ENCODE results near the gene CCDC154.

The CCDC154 gene

DNA sequence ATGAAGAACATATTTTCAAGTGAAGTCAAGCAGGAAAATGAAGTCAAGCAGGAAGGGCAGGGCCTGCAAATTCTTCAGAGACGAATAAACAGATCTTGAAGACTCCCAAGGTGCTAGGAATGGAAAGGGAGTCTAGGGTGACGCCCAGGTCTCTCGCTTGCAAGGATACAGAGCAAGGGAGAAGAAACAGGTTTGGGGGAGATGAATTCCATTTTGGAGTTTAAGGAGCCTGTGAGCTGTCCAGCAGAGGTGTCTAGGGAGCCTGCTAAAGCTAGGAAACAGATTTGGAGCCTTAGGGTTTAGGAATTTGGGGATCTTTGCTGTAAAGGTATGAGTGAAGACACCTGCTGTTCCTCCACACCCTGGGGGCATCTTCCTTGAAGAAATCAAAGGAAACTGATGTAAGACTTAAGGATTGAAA, 27.8 kb downstream of the CCDC154 start:
- no peak for DNase-seq (ENCODE audit: low read depth in 2 of 2)

- peak; percentile 63 to 68 for DNase-seq (ENCODE audit: low read depth in 2 of 2)
These were observed 29.7 kb downstream of the CCDC154 start, which contains the start of gene UNKL for GRCh38 chr16:1414532-1415260. Gene UNKL (minus strand): TSS chr16:1414704. CDS start chr16:1414691, 13 bp downstream.

- peak; percentile 54 to 63 for DNase-seq (ENCODE audit: low read depth in 2 of 2)
These were observed 30.4 kb downstream of the CCDC154 start for GRCh38 chr16:1413684-1414531.

- DNase-seq (ENCODE audit: low read depth in 2 of 2), result no peak
These were observed 31.5 kb downstream of the CCDC154 start for GRCh38 chr16:1412847-1413246.

GRCh38 chr16:1408171-1408837, 36.1 kb downstream of the CCDC154 start:
- peak; percentile 85 to 91 for DNase-seq (ENCODE audit: low read depth in 2 of 2)

GRCh38 chr16:1407753-1408152, 36.6 kb downstream of the CCDC154 start:
- DNase-seq (ENCODE audit: low read depth in 2 of 2), result no peak

DNA sequence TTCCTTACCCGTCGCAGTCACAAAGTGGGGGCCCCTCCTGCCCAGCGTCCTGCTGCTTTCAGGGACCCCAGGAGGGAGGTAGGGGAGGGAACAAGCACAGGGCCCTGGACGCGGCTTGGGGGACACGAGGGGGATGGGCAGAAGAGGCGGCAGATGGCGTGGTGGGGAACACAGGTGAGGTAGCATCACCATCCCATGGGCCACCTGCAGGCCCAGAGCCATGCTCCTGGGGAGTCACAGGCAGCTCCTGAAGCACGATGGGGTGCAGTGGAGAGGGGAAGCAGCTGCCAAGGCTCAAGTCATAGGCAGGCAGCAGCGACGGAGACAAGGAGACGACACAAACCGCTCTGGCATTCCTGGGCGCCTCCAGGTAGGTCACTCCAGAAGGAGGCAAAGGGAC, 40.6 kb downstream of the CCDC154 start:
- no peak for DNase-seq (ENCODE audit: low read depth in 2 of 2)

DNA sequence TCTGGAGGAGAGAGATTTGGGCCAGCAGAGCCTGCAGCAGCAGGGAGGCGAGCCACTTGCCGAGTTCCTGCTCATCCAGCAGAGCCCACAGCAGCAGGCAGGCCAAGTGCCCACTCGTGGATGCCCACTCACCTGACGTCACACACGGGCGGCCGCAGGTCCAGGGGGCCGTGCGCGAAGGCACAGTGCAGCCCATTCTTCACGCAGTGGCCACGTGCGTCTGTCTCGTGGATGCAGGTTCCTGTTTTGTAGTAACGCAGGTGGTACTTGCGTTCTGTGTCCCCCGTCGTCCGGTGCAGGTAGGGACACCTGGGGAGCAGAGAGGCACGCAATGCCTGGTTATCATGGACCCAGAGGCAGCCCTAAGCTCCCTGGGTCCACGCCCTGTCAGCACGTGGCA, 41.3 kb downstream of the CCDC154 start:
- DNase-seq (ENCODE audit: low read depth in 2 of 2), result no peak

- no peak for DNase-seq (ENCODE audit: low read depth in 2 of 2)
These were observed 42.6 kb downstream of the CCDC154 start for GRCh38 chr16:1401758-1402154.

DNA sequence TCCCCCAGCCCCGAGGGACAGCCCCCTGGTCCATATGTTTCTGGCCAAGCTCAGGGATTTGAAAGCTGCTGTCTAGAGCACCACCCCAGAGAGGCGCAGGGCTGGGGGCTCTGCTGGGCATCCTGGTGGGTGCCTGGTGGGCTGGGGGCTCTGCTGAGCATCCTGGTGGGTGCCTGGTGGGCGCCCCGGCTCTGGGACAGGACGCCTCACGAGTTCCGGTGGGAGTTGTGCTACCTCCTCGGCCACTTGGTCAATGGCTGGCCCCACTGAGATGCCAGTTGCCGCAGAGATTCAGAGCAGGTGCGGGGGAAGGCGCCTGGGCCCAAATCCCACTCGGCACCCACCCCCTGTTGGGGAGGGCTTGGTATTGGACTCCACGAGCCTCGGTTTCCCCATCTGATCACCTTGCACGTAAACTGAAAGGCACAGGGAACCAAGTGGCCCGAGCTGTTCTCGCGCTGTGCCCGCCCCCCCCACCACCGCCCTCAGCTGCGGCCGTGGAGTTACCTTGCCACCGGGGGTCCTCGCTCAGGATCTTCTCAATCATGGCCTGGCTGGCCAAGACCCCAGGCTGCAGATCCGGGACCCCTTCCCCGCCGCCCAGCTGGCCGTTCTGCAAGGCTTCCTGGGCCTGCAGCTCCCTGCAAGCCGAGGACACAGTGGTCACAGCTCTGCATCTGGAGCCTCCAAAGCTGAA, 43.1 kb downstream of the CCDC154 start:
- no peak for DNase-seq (ENCODE audit: low read depth in 2 of 2)

- DNase-seq (ENCODE audit: low read depth in 2 of 2), result no peak
These were observed 45.4 kb downstream of the CCDC154 start for GRCh38 chr16:1398826-1399581.

GRCh38 chr16:1398351-1398750, 46.0 kb downstream of the CCDC154 start:
- no peak for DNase-seq (ENCODE audit: low read depth in 2 of 2)

GRCh38 chr16:1397779-1398178, 46.6 kb downstream of the CCDC154 start:
- DNase-seq (ENCODE audit: low read depth in 2 of 2), result no peak

DNA sequence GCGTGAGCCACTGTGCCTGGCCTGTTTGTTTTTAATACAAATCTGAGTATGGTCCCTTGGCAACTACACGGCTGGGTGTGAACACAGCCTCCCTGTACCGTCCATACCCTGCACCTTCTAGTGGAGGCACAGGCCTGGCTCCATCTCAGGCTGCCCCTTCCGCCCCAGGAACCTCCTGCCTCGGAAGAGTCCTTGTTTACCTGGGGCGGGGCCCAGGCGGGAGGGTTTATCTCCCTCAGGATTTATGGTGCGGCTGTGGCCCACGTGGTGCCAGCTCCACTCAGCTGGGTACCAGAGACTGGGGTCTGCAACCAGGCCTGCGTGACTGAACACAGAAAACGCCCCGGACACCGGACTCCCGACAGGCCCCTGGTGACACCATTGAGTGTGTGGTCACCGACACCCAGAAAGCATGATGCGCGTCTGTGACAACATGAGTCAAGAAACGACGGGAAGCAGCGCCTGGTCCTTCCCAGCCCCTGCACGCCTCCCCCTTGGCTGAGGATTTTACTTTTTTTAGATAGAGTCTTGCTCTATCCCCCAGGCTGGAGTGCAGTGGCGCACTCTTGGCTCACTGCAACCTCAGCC, 48.8 kb downstream of the CCDC154 start:
- DNase-seq (ENCODE audit: low read depth in 2 of 2), result no peak

DNA sequence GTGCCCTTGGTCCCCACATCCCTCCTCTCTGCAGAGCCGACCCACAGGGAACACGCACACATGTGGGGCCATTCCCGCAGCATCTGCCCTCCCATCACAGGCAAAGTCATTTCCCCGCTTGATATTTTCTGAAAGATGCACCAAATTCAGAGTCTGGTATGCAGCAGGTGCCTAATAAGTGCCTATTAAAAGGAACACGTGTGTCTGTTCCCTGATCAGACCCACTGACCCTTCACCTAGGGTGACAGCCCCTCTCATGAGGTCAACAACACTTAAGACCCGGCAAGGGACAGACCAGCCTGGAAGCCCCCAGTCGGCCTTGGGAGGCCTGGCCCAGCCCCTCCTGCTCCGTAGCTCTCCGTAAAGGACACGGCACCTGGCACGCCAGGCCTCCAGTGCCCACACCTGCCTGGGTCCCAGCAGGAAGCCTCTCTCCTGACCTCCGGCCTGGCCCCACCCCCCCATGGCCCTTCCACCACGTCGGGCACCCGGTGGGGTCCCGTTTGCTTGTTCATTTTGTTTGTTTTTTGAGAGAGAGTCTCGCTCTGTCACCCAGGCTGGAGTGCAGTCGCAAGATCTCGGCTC, 49.9 kb downstream of the CCDC154 start:
- DNase-seq (ENCODE audit: low read depth in 2 of 2), result no peak

- DNase-seq (ENCODE audit: low read depth in 2 of 2), result no peak
These were observed 50.7 kb downstream of the CCDC154 start for GRCh38 chr16:1393613-1394176.

DNA sequence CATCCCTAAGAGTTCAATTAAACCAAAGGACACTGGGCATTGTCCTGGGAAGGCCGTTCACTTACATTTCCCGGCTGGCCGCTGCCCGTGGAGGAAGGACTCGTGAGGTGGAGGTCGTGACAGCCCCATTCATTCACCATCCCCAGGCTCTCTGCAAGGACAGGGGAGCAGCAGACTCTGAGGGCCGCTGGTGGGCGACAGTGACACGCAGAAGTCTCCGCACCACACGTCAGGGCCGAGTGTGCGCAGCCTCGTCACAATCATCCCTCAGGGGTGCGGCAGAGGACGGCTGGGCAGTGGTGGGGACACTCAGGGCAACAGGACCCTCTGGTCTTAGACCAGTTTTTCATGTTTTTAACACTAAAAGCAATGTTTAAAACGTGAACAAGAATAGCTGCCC, 51.5 kb downstream of the CCDC154 start:
- DNase-seq (ENCODE audit: low read depth in 2 of 2), result no peak

- no peak for DNase-seq (ENCODE audit: low read depth in 2 of 2)
These were observed 54.0 kb downstream of the CCDC154 start for GRCh38 chr16:1390239-1390779.

- no peak for DNase-seq (ENCODE audit: low read depth in 2 of 2)
These were observed 54.6 kb downstream of the CCDC154 start for GRCh38 chr16:1389762-1390161.

DNA sequence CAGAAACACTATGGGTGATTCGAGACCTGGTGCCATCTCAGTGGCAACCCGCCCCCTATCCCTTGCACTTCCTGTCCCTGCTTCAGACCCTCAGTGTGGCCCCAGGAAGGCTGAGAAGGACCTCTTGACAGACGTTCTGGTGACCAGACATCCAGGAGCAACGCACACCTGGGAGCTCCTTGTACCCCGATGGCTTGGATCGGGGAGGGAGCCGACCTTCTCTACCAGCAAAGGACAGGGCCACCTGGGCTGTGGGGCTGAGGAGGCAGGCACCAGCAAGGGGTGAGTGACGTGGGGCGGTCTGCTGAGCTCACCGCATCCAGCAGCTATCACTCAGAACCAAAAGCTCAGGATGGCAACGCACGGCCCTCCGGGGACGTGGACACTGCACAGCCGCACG, 57.0 kb downstream of the CCDC154 start:
- no peak for DNase-seq (ENCODE audit: low read depth in 2 of 2)

All from stimulated activated CD4-positive, alpha-beta T cell treated with anti-CD3 and anti-CD28 coated beads, Interleukin-15, amount 100 ng/mL, for 48 hours (primary cell).